LHCN-M2 (cell line): ENCODE data around the gene ADGRL2. TPM values are rescaled to one million over a fixed set of nuclear protein-coding genes. Genes with fewer than 3 reads are reported as not detected.
"Not testable (repeated sequence)": the region's sequence is repeated elsewhere in the genome, so short reads cannot be mapped to it uniquely, and the experiment has no call there.

ENCODE experiments used
- DNase-seq: peaks from one replicate; pipeline ENCODE4 v3.0.0-alpha.2; 2012; ENCODE audit warnings: low read depth
- total RNA-seq: library from RNA; depleted of rRNA; stranded (reverse); fragments of >200 nt; gene quantifications from 2 replicates; pipeline ENCODE4 v1.2.3, GENCODE V29; 2014

The ADGRL2 gene
- total RNA-seq, 1 experiment from 2014 or later = 0.57 TPM

GRCh38 chr1:81847063-81847462 is 46.3 kb downstream of the ADGRL2 start:
- no peak for DNase-seq

- DNase-seq = no peak
Measured at GRCh38 chr1:81848880-81849682, 48.3 kb downstream of the ADGRL2 start.

DNA sequence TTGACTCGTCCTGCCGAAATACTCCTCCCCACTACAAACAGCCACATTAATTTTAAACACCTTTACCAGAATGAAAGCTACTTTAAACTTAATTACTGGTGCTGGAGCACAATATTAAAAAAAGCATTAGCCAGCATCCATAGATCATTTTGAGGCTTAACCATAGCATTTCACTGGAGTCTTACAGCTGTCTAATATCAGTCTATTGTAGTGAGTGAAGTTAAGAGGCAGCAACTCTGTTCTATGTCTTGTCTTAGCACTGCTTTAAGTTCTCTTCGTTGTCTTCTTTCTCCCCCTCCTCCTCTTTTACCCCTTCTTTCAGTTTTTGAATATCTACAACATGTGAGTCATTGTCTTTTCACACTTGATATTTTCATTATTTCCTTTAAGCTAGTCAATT is 49.3 kb downstream of the ADGRL2 start:
- DNase-seq = no peak

DNA sequence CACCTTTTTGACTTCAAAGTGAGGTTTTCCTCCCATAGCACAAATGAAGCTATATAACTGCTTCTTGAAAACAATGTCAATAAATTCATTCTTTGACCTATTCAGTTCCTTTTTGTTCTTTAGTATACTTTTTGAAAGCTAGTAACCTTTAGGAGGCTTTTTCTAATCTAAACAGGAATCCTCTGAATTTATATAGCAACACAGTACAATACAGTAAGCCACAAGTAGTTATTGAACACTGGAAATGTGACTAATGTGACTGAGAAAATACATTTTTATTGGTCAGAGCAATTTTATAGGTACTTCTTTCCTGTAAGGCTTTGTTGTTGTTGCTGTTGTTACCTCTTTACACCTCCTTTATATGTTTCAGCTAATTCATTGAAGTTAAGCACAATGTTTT is 49.8 kb downstream of the ADGRL2 start:
- no peak for DNase-seq

- no peak for DNase-seq
Measured at GRCh38 chr1:81851217-81851616, 50.5 kb downstream of the ADGRL2 start.

GRCh38 chr1:81852961-81853360 is 52.2 kb downstream of the ADGRL2 start:
- DNase-seq = no peak

- DNase-seq = no peak
Measured at GRCh38 chr1:81867235-81867634, 66.5 kb downstream of the ADGRL2 start.

DNA sequence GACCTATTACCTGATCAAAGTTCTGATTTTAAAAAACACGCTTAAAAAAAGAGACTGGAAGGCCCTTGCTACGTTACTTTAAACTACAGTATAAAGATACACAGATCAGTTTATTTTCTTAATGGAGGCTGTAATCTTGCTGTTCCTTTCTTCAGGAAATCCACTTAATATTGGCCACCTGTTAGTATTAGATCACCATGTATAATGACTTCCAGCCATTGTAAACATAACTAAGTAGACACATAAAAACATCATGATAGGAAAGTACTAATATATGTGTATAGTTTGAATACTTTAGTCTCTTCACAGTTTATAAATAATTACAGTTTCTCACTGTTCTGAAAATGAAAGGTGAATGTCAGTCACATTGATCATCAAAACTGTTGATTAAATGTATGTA is 68.6 kb downstream of the ADGRL2 start:
- no peak for DNase-seq

DNA sequence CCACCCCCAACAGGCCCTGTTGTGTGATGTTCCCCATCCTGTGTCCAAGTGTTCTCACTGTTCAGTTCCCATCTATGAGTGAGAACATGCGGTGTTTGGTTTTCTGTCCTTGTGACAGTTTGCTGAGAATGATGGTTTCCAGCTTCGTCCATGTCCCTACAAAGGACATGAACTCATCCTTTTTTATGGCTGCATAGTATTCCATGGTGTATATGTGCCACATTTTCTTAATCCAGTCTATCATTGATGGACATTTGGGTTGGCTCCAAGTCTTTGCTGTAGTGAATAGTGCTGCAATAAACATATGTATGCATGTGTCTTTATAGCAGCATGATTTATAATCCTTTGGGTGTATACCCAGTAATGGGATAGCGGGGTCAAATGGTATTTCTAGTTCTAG is 70.4 kb downstream of the ADGRL2 start:
- DNase-seq = not testable (repeated sequence)

DNA sequence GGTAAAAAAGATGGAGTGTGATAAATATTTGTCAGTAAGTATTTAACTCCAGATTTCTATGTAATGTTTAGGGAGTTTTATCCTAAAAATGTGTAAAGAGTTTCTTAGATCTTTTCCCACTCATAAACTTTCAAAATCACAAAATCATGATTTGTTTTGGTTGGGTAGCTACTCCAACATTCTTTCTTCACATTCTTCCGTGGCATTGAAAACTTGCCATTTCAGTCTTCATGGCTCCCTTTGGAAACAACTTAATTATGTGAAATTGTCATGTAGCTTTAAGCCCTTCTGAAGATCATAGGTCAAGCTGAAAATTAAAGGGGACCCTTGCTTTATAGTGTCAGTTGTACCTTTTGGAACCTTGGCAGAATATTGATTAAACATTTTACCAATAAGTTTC is 73.2 kb downstream of the ADGRL2 start:
- no peak for DNase-seq

GRCh38 chr1:81874461-81874860 is 73.7 kb downstream of the ADGRL2 start:
- DNase-seq = no peak

DNA sequence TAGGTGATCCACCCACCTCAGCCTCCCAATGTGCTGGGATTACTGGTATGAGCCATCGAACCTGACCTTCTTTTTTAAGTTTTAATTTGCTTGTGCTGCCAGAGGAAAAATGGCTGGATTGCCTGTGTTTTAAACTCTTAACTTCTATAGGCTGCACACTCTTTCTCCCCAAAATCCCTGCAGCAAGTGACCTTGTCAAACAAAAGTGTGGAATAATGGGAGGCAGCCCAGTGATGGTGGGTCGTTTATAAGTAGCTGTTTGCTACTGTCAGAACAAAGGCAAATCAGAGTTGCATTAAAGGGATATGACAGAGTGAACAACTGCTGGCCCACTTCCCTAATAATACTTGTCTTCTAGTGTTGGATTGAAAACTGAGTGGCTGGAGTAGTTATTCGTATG is 74.2 kb downstream of the ADGRL2 start:
- no peak for DNase-seq

- peak; percentile 1 for DNase-seq
Measured at GRCh38 chr1:81876901-81877733, 76.4 kb downstream of the ADGRL2 start.

DNA sequence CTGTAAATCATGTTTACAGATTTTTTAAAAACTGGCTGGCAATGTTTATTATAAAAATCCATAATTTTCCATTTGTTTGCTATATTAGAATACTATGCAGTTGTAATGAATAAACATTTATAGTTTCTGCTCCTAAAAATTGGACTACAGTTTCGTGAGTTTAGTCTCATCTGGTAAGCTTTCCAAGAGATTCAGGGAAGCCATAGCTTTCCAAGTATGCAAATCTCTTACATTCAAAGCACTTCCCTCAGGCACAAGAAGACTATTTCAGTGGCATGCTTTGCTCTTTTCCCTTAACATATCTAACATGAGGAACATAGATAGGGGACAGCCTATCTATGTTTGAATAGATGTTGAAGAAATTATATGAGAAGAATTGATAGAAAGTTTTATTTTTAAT is 77.2 kb downstream of the ADGRL2 start:
- DNase-seq = no peak

- no peak for DNase-seq
Measured at GRCh38 chr1:81878538-81878937, 77.8 kb downstream of the ADGRL2 start.

- DNase-seq = no peak
Measured at GRCh38 chr1:81880781-81881180, 80.0 kb downstream of the ADGRL2 start.

- DNase-seq = no peak
Measured at GRCh38 chr1:81885291-81885690, 84.6 kb downstream of the ADGRL2 start.

DNA sequence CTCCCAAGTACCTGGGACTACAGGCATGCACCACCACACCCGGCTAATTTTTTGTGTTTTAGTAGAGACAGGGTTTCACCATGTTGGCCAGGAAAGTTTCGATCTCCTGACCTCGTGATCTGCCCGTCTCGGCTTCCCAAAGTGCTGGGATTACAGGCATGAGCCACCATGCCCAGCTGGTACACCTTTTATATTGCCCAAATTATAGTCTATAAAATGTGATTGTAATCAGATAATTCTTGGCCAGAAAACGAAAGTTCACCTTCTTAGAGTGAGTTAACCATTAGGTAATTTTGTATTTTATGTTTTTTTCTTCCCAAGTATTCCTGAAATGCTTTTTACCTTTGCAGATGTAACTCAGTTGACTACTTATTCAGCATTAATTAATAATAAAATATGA is 85.6 kb downstream of the ADGRL2 start:
- not testable (repeated sequence) for DNase-seq

GRCh38 chr1:81887421-81888144 is 86.8 kb downstream of the ADGRL2 start:
- DNase-seq = no peak

DNA sequence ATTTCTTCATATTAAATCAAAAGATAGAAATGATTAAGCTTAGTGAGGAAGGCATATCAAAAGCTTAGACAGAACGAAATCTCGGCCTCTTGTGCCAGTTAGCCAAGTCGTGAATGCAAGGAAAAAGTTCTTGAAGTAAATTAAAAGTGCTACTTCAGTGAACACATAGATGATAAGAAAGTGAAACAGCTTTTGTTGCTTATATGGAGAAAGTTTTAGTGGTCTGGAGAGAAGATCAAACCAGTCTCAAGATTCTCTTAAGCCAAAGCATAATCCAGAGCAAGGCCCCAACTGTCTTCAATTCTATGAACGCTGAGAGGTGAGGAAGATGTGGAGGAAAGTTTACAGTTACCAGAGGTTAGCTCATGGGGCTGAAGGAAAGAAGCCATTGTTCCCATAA is 88.4 kb downstream of the ADGRL2 start:
- no peak for DNase-seq

DNA sequence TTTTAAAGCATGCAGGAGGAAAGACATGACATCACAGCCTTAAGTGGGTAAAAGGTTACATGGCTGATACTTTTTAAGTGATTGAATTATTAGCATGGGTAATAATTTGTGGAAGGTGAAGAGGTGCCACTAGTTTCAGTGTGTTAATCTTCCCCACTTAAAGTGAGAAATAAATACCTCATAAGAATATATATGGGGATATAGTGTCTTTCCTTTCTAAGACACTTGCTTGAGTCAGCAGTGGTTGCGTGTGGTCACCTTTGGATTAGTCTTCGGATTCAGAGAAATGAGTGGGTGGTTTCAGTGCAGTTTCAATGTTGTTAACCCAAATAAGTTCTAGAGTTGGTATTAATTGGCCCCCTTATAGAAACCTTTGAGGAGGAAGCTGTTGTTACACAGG is 94.1 kb downstream of the ADGRL2 start:
- DNase-seq = no peak

DNA sequence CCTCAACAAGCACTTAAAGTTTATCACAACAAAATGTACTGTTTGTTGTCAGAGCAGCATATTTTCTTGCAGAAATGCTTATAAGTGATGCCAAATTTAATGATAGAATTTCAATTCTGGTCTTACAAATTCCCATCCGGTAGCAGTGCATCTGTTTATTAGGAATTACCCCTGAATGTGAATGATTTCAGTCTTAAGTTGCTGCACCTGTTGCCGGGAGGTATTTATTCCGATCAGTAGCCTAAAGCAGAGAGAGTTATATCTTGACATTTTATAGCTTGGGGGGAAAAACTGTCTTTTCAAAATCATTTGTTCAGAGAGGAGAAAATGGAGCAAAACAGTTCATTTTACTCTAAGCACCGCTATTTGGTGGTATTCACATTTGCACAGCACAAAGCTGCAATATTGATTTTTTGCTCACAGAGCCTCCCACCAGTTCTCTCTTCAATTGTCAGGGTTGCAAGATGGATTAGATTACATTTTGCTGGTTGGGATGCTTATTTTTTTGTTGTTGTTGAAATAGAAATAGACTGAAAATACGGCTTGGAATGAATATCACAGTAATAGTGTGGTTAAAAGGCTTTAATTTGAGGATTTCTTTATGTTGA is 98.6 kb downstream of the ADGRL2 start:
- no peak for DNase-seq
